Measurements from ENCODE around the gene PAF1.

PAF1 gene

DNA sequence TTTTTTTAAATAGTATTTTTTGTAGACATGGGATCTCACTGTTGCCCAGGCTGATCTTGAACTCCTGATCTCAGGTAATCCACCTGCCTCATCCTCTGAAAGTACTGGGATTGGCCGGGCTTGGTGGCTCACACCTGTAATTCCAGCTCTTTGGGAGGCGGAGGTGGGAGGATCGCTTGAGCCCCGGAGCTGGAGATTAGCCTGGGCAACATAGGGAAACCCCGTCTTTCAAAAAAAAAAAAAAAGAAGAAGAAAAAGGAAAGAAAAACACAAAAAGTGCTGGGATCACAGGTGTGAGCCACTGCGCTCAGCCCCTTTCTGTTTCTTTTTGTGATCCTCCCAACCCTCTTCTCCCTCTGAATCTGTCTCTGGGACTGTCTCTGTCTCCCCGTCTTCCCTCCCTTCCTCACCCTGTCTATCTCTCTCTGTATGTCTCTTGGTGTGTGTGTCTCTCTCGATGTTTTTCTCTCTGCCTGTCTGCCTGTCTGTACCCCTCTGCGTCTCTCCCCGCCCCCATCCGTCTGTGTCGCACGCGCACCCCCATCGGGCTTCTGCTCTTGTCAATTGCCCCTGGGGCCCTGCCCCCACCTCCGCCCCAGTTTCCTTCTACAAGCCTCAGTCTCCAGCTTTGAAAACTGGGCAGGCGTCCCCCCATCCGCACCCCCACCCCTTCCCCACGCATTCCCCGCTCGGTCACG is 15.2 kb upstream of the PAF1 start:
- no peak for DNase-seq (ENCODE audit: low read depth in 2 of 2)

DNA sequence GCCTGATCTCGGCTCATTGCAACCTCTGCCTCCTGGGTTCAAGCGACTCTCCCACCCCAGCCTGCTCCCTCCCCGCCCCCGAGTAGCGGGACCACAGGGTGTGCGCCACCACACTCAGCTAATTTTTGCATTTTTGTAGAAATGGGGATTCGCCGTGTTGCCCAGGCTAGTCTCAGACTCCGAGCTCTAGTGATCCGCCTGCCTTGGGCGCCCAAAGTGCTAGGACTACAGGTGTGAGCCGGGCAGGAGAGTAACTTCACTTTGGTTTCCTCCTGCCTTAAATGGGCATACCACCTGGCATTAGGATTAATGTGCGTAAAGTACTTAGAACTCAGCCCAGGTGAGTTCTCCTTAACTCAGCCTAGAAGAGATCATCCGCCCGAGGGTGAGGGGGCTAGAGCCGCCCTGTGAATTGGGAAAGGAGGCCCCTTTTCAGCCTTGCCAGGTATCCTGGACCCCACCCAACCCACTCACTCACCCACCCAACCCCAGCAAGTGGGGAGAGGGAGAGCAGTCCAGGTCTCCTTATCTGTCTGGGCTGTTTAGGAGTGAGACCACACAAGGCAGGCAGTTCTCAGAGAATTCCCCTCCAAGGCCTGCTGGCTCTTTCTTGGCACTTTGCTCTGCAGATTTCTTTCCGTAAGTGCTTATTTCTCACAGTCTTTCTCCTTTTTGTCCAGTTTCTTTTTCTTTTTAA is 14.5 kb upstream of the PAF1 start:
- no peak for DNase-seq (ENCODE audit: low read depth in 2 of 2)

DNA sequence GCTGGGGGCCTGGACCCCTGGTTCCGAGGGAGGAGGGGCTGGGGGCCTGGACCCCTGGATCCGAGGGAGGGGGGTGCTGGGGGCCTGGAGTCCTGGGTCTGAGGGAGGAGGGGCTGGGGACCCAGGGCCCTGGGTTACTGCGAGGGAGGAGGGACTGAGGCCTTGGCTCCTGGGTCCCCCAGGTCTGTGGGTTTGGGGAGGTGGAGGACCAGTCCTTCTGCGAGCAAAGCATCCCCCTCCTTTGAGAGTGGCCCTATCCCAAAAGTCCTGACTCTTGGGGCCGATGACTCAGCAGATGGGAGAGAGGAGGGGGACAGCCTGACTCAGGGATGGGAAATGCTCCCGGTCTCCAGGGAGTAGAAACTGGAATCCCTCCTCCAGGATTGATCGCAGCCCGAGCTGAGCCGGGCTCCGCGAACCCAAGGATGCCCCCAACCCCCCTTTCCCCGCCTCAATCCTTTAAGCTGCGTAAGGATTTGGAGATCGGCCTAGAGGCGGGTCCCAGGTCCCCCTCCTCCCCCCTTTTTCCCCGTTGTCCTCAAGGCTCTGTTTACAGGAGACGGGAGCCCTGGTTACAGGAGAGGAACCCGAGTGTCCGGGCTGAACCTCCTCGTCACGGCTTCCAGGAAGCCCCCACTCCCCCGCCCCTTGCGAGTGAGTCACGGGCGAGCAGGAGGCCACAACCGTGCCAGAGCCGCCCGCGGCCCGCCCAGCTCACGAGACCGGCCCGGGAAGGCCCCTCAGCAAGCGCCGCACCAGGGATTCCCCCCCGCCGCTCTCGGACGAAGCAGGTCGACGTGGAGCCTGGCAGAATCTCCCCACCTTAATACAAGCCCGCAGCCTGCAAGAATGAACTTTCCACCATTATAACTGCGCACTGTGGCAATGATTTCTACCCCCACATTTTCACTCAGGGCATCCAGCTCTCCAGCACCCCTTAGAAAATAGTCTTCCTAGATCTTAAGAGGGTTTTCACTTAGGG is 12.7 kb upstream of the PAF1 start:
- DNase-seq (ENCODE audit: low read depth in 2 of 2), result peak; percentile 99 to 100

- peak; percentile 81 to 83 for DNase-seq (ENCODE audit: low read depth in 2 of 2)
Observed at GRCh38 chr19:39402346-39403300, 11.7 kb upstream of the PAF1 start.

DNA sequence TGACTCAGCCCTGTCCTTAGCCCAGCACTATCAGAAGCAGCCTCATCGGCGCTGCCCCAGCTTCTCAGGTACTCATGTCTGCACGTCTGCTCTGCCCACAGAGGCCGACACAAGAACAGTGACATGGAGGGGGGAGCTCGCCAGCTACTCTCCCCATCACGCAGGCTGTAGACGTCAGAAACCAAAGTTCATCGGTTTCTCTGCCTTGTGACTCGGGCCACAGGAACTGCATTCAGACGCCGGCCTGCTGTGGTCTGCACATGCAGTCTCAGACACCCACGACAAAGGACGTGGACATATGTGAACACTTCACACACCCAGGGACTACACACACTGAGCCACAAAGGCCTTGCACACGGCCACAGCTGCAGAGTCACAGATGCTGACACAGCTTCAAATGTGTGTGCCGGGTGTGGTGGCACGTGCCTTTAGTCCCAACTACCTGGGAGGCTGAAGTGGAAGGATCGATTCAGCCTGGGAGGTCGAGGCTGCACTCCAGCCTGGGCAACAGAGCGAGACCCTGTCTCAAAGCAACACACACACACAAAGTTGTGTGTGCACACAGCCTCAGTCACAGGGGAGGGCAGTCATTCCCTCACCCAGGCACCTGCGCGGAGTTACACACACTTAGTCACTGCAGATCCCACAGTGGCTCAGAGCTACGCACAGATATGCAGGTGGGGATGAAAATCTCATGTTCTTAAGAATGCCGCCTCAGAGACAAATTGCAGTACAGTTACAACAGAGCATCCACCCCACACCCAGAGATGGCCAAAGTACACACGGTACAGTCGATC is 10.8 kb upstream of the PAF1 start:
- DNase-seq (ENCODE audit: low read depth in 2 of 2), result no peak

- no peak for DNase-seq (ENCODE audit: low read depth in 2 of 2)
Observed at GRCh38 chr19:39401070-39401548, 10.2 kb upstream of the PAF1 start.

DNA sequence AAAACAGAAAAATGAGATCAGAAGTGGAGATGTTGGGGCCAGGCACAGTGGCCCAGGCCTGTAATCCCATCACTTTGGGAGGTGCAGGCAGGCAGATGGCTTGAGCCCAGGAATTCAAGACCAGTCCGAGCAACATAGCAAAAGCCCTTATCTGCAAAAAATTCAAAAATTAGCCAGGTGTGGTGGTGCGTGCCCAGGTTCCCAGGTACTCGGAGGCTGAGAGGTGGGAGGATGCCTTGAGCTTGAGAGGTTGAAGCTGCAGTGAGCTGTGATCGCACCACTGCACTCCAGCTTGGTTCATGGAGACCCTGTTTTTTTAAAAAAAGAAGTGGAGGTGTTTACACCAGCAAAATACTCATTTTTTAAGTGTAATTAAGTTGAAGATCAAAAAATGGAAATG is 9.2 kb upstream of the PAF1 start:
- no peak for DNase-seq (ENCODE audit: low read depth in 2 of 2)

DNA sequence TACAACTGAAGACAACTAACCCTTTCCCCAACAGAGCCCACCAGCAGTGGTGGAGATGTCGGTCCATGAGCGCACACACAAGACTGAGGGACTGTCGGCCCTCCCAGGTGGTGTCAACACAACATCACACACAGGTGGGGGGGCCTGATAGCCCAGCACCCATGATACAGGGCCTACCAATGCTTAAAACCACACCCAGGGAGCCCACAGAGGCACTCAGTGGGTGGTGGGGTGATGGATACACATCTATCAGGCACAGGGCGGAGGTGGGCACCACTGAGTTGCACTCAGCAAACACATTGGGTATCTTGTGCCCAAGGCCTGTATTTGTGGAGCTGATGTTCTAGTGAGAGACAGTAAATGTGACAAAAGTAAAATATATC is 8.8 kb upstream of the PAF1 start:
- DNase-seq (ENCODE audit: low read depth in 2 of 2), result no peak

DNA sequence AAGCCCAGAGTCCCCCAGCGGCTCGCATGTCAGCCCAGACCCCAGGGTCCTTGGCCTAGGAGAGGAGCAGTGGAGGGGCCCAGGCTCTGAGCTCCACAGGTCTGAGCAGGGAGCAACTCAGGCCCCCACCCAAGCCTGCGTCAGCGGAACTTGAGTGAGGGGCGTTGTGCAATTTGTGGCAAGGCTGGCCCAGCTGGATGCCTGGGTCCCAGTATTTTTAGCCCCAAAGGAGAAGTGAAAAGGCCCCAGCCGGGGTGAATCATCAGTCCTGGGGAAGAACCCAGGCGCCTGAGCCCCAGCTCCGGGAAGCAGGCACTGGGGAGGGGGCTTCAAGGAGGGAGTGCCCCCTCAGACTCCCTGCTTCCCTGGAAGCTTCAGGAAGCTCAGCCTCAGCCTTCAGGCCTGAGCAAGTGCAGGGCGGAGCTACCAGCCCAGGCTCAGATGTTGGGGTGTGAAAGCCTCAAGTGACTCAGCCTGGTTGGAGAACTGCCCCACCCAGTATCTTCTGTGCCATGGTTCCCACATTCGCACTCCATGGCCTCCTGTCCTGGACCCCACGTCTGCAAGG is 7.5 kb upstream of the PAF1 start:
- DNase-seq (ENCODE audit: low read depth in 2 of 2), result no peak

DNA sequence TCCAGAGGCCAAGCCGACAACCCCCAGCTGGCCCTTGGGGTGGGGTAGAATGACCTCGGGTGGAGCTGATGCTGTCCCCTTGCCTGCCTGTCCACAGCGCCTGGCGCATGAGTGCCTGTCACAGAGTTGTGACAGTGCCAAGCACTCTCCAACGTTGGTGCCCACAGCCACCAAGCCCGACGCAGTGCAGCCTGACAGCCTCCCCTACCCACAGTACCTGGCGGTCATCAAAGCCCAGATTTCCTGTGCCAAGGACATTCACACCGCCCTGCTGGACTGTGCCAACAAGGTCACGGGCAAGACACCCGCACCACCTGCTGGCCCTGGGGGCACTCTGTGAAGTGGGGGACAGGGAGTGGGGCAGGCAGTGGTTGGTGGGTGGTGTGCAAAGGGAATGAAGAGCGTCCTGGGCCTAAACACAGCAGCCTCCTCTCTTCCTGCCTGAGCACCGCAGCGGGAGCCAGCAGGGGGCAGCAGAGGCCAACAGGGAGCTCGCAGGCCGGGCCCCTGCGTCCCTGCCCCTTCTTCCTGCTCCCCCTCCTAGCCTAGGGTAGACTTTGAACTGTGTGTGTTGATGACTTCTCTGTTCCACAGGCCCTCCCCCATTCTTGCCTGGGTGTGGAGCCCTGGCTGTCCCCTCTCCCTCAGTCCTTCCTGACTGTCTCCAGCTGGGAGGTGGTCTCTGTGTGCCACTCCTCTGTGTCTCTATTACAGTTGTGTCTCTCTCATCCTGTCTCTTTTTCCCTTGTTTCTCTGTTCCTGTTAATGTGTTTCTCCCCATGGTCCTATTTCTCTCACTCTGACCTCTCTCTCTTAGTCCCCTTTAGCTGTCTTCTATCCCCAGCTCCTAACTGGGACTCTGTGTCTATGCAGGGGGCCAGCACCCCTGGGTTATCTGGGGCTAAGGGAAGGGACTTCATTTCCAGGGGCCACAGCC is 6.7 kb upstream of the PAF1 start:
- DNase-seq (ENCODE audit: low read depth in 2 of 2), result no peak

- DNase-seq (ENCODE audit: low read depth in 2 of 2), result no peak
Observed at GRCh38 chr19:39390451-39390750, 505 bp downstream of the PAF1 start.

DNA sequence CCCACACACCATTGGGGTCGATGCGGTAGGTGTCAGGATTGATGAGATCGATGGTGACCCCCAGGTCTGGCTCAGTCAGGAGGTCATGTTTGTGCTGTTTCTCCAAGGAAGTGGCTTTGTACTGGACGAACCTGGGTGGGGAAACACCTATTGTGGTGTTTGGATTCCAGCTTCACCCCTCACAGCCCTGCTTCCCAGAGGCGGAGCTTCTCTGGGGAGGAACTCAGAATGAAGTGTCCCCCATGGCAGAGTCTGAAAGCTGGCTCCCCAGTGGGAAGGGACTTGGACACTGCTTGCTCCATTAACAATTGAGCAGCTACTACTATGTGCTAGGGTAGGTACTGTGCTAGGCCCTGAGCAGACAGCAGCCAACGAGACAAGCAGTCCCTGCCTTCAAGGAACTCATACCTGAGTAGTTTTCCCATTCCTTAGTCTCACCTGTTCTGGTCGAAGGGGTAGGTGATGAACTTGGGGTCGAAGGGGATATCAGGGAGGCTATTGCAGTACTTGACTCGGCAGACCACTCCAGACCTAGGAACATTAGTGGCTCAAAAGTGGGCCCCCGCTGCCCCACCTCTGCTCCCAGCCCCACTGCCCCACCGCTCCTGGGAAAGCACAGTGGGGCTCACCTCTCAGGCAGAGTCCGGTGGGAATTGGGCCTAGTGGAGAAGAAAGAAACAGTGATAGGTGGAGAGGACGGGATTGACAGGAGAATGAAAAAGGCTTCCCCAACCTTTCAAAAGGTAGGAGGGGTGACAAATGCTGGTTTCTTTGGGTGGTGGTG is 1.1 kb downstream of the PAF1 start:
- DNase-seq (ENCODE audit: low read depth in 2 of 2), result no peak

DNA sequence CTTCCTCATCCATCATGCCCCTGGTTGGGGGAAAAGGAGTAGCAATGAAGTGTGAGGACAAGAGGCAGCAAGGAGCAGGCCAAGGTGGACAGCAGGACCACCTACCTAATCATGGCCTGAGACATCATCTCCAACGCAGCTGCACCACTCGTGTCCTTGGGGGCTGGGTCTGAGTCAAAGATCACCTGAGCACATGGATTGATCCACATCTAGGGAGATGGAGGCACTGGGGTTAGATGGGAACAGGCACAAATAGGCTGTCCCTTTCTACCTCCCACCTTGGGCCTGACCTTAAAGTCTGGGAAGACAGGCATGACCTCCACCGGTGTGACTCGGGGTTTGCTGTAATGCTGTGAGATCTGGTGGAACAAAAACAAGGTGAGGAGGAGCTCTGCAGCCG is 2.2 kb downstream of the PAF1 start:
- DNase-seq (ENCODE audit: low read depth in 2 of 2), result no peak

GRCh38 chr19:39386557-39386956 is 4.3 kb downstream of the PAF1 start:
- no peak for DNase-seq (ENCODE audit: low read depth in 2 of 2)

DNA sequence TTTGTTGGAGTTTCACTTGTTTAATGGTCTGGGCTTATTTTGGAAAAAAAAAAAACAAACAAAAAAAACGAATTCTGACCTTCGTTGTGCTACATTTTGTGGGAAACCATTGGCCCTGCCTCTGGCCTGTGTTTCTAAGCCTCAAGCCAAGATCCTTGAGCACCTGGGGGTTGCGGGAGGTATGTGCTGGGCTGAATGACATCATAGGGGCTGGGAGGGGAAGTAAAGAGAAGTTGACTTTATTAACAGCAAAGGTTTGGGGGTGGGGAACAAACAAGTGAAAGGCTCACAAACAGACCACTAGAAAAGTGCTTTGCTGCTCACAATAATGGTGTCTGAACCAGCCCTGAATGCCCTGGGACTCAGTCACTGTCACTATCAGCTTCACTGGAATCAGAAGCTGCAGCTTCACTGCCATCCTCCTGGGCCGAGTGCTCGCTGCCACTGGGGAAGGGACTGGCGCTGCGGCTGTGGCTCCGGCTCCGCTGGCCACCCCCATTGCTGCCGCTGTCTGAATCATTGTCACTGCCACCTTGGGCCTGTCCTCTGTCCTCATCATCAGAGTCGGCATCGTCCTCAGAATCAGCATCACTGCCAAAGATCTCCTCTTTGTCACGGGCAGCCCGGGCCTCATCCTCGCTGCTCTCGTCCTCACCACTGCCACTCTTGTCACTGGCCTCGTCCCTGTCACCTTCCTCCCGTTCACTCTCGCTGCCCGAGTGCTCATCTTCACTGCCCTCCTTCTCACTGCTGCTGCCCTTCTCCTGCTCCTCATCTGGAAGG is 5.1 kb downstream of the PAF1 start:
- DNase-seq (ENCODE audit: low read depth in 2 of 2), result no peak

DNA sequence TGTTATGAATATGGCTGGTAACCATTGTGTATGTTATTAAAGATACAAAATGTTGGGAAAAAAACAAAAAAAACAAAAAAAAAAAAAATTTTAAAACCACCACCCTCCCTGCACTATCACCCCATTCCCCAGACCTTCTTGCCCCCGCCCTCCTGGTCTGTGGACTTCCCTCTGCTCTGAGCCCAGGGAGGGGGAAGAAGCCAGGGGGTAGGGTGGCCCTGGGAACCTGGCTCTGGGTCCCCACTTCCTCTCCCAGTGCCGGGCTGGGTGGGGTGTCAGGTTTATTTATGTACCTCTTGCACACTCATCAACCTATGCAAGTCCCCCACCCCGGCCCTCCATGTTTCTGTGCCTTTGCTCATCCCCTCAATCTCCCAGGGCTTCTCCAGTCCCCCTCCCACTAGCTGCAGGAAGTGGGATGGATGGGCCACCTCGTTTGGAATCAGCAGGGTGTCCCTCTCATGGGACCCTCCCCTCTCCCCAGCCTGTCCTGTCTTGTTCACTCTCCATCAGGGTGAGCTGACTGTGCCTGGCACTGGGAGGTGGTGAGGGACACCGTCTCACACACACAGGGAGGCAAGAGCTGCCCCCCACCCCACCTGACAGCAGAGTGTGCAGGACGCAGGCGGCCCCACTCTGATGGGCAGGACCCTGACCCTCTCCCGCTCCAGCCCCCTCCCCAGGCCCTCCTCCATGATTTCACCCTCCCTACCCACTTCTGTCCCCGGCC is 5.9 kb downstream of the PAF1 start:
- no peak for DNase-seq (ENCODE audit: low read depth in 2 of 2)
